ENCODE results near the gene FILIP1L. TPM values are rescaled to one million over a fixed set of nuclear protein-coding genes. Genes with fewer than 3 reads are reported as not detected.

The FILIP1L gene
- total RNA-seq, 4 donors from 2014 or later = 113 to 149 (median 122) TPM

- no peaks in the 10 kb centered on the region for H3K36me3 ChIP-seq
- H3K4me3 ChIP-seq = no peak overlapping the region
- 18 to 19% methylated on average over 5 of the region's 5 CpGs for WGBS, 2 donors (ENCODE audit: low coverage in 1 of 2)
- peaks cover 6 to 46% (median 6%) of the 10 kb centered on the region in 3 donors for H3K4me1 ChIP-seq
- TF ChIP-seq CTCF (IDR thresholded peaks at IDR 0.05) = peak; percentile 39 to 80 (median 72)
- no peak for TF ChIP-seq EP300 (IDR thresholded peaks at IDR 0.05)
- no peak for TF ChIP-seq POLR2AphosphoS5 (IDR thresholded peaks at IDR 0.05)
- H3K27ac ChIP-seq = peak overlapping the region in 1 of 4 donors; percentile 4
- no peaks in the 10 kb centered on the region for H3K27me3 ChIP-seq
- H3K9me3 ChIP-seq = no peaks in the 10 kb centered on the region
- ATAC-seq = peak; percentile 67
Measured at GRCh38 chr3:100068826-100069225, 45.5 kb downstream of the FILIP1L start.

GRCh38 chr3:100067589-100067988 lies 46.7 kb downstream of the FILIP1L start:
- Histone ChIP-seq H3K4me3 (no peak overlapping the region), H3K27ac (no peak overlapping the region), H3K27me3 (no peaks in the 10 kb centered on the region), H3K36me3 (no peaks in the 10 kb centered on the region), H3K9me3 (no peaks in the 10 kb centered on the region), H3K4me1 (peaks cover 5 to 40% (median 6%) of the 10 kb centered on the region in 3 donors)
- ATAC-seq = no peak
- no peak for TF ChIP-seq EP300 (IDR thresholded peaks at IDR 0.05)
- no peak for TF ChIP-seq POLR2A (IDR thresholded peaks at IDR 0.05)
- TF ChIP-seq CTCF (IDR thresholded peaks at IDR 0.05) = no peak
- TF ChIP-seq POLR2AphosphoS5 (IDR thresholded peaks at IDR 0.05) = no peak

- peak overlapping the region in 2 of 4 donors; percentile 53 to 64 for H3K27ac ChIP-seq
- H3K4me3 ChIP-seq = no peak overlapping the region
- ATAC-seq = no peak
- no peaks in the 10 kb centered on the region for H3K9me3 ChIP-seq
- WGBS, 2 donors (ENCODE audit: low coverage in 1 of 2) = 40 to 46% methylated on average over 6 to 7 of the region's 7 CpGs
- no peak for TF ChIP-seq CTCF (IDR thresholded peaks at IDR 0.05)
- no peak for TF ChIP-seq POLR2AphosphoS5 (IDR thresholded peaks at IDR 0.05)
- TF ChIP-seq EP300 (IDR thresholded peaks at IDR 0.05) = no peak
- TF ChIP-seq POLR2A (IDR thresholded peaks at IDR 0.05) = no peak
- peaks cover 0 to 16% (median 1%) of the 10 kb centered on the region in 3 donors for H3K4me1 ChIP-seq
- H3K36me3 ChIP-seq = no peaks in the 10 kb centered on the region
- H3K27me3 ChIP-seq = no peaks in the 10 kb centered on the region
Measured at GRCh38 chr3:100063929-100064461, 50.3 kb downstream of the FILIP1L start.

- Histone ChIP-seq H3K27ac (no peak overlapping the region), H3K9me3 (no peaks in the 10 kb centered on the region), H3K27me3 (no peaks in the 10 kb centered on the region), H3K36me3 (no peaks in the 10 kb centered on the region), H3K4me1 (peaks cover 0 to 15% (median 0%) of the 10 kb centered on the region in 3 donors), H3K4me3 (no peak overlapping the region)
- no peak for ATAC-seq
- TF ChIP-seq POLR2A (IDR thresholded peaks at IDR 0.05) (no peak), EP300 (IDR thresholded peaks at IDR 0.05) (no peak), CTCF (IDR thresholded peaks at IDR 0.05) (no peak), POLR2AphosphoS5 (IDR thresholded peaks at IDR 0.05) (no peak)
- WGBS, 2 donors (ENCODE audit: low coverage in 1 of 2) = 82 to 95% methylated on average over 2 to 4 of the region's 4 CpGs
Measured at GRCh38 chr3:100062665-100063064, 51.6 kb downstream of the FILIP1L start.

GRCh38 chr3:100060685-100061484 lies 53.4 kb downstream of the FILIP1L start:
- Histone ChIP-seq H3K27me3 (no peaks in the 10 kb centered on the region), H3K36me3 (no peaks in the 10 kb centered on the region), H3K27ac (no peak overlapping the region), H3K9me3 (no peaks in the 10 kb centered on the region), H3K4me3 (no peak overlapping the region), H3K4me1 (peaks cover 0 to 16% (median 0%) of the 10 kb centered on the region in 3 donors)
- no peak for TF ChIP-seq POLR2AphosphoS5 (IDR thresholded peaks at IDR 0.05)
- TF ChIP-seq POLR2A (IDR thresholded peaks at IDR 0.05) = no peak
- no peak for TF ChIP-seq CTCF (IDR thresholded peaks at IDR 0.05)
- no peak for TF ChIP-seq EP300 (IDR thresholded peaks at IDR 0.05)
- no peak for ATAC-seq
- WGBS, 2 donors (ENCODE audit: low coverage in 1 of 2) = 77 to 84% methylated on average over 7 of the region's 7 CpGs
